GM18873 (cell line): ENCODE measurements around the gene CEP85.
"Not testable (repeated sequence)": the region's sequence is repeated elsewhere in the genome, so short reads cannot be mapped to it uniquely, and the experiment has no call there.

Experiments
- ATAC-seq: cut with Tn5 transposase; IDR thresholded peaks from one replicate; pipeline ENCODE4 v1.9.1; 2021; ENCODE audit warnings: mild to moderate bottlenecking, moderate library complexity, moderate number of reproducible peaks; ENCODE audit not compliant: unreplicated experiment, low FRiP score

The CEP85 gene

DNA sequence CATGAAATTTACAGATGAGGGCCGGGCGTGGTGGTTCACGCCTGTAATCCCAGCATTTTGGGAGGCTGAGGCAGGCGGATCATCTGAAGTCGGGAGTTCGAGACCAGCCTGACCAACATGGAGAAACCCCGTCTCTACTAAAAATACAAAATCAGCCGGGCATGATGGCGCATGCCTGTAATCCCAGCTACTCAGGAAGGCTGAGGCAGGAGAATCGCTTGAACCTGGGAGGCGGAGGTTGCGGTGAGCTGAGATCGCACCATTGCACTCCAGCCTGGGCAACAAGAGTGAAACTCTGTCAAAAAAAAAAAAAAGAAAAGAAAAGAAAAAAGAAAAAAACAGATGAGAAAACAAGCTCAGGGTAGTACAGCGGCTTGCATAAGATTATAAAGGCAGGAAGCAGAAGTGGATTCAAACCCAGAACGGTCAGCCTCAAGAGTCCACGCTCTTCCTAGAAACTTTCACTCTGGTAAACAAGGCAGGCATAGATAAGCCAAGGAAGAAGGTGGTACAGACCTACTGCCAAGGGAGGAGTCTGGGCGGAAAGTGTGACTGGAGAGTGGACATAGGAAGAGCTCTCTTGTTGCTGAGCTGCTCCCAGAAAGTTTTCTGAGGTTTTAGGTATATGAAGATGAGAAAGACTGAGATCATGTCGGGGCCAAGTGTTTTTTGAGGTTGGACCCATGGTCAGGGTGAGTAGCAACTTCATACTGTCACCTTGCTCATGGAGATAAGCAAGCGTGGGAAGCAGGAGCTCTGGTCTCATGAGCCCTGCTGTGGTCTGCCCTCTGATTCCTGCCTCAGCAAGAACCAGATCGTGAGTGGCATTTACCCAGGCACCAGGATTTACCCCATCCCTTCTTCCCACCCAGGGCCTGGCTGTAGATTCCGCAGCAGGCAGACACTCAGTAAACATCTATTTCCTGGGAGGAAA, 74.2 kb downstream of the CEP85 start:
- not testable (repeated sequence) for ATAC-seq

GRCh38 chr1:26314501-26314900, 80.5 kb downstream of the CEP85 start:
- ATAC-seq: no peak

DNA sequence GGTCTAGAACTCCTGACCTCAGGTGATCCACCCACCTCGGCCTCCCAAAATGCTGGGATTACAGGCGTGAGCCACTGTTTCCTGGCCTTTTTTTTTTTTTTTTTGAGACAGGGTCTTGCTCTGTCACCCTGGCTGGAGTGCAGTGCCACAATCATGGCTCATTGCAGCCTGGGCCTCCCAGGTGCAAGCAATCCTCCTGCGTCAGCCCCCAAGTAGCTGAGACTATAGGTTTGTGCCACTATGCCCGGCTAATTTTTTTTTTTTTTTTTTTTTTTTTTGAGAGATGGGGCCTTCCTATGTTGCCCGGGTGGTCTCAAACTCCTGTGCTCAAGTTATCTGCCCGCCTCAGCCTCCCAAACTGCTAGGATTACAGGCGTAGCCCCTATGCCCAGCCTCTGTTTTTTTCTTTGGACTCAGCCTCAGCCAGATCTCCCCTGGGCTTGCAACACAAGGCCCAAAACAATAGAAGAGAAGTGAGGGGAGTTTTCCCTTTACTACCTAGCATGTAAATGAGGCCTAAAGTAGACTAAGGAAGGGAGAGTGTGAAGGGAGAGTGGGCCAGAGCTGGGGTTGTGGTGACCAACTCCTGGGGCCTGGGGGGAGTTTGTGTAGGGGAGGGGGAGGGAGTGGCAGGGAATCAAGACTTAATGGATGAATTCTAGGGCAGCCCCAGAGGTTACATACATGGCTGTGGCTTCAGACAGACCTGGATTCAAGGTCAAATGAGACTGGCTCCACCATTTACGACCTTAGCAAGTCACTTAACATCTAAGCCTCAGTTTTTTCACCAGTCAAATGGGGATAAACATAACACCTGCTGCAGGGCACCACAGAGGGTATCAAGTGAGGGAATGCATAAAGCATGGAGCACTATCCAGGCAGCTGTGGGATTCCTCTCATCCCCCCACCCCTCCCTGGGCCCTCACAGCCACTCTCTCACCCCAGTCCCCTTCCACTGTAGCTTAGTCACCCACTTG, 82.2 kb downstream of the CEP85 start:
- no peak for ATAC-seq

GRCh38 chr1:26317146-26317545, 83.1 kb downstream of the CEP85 start:
- no peak for ATAC-seq

GRCh38 chr1:26317612-26318337, 83.8 kb downstream of the CEP85 start, which contains the start of gene CD52:
Gene CD52, plus strand, starts transcription at chr1:26317958. Its CDS starts 60 bp downstream, at chr1:26318018.
- no peak for ATAC-seq

GRCh38 chr1:26318338-26319064, 84.5 kb downstream of the CEP85 start:
- no peak for ATAC-seq

DNA sequence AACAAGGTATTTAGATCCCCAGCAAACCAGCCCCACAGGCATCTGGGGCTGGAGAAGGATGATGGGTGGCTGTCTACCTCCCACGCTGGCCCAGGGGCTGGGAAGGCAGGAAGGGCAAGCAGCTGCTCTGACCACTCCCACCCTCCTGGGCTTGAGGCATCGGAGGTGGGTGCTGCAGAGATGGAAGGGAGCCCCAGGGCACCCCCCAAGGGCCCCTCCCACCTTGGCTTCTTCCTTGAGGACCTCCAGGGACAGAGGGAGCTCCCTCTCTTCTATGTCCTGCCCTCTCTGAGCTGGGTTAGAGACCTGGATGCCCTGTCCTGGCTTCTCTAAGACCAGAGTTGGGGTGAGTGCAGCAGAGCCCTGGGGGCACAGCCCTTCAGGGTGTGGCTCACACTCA, 86.9 kb downstream of the CEP85 start:
- ATAC-seq: no peak

DNA sequence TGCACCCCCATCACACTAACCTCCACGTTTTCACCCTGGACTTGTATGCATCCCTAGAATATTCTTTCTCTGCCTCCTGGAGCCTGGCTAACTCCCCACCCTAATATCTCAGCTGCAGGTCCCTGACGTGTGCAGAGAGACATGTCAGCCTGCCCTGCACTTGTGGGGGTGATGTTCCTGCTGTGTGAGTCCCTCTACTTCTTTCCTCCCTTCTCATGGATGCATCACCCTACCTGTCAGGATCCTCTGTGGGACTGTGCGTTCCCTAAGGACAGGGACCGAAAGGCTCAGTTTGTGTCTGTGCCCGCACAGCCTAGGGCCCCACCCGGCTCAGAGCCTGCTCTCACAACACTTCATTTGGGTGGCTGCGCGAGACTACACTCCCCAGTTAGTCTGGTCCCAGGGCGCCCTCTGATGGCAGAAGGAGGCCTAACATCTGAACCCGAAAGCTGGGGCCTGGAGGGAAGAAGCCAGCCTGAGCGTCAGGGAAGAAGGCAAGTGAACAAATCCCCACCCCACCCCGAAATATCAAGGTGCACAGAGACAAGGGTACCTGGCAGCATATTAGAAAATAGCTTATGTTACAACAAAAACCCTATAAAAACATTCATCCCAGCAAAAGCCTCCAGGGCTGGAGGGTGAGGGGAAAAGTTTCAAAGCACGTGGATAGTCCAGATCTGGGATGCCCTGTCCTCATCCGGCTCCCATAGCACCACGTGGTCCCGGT, 87.5 kb downstream of the CEP85 start:
- no peak for ATAC-seq

DNA sequence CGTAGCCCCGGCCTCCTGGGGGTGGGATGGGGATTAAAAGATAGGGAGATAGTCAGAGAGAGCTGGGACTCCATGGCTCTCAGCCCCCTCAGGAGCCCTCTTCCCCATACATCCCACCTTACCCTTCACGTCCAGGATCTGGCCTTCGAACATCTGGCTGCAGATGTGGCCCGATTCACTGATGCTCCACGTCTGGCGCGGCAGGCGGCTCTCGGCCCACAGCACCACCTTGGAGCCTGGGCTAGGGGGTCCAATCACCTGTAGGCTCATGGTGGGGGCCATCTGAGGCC, 88.0 kb downstream of the CEP85 start:
- no peak for ATAC-seq

DNA sequence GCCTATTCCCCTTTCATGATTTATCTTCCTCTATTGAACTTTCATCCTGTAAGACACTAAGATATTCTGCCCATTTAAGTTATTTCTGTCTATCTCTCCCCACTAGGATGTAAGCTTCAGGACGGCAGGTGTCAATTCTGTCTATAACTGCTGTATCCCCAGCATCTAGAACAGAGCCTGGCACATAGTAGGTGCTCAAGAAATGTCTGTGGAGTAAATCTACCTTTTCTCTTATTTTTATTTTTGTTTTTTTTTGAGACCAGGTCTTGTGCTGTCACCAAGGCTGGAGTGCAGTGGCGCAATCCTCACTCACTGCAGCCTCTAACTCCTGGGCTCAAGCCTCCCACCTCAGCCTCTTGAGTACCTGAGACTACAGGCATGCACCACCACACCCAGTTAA, 89.4 kb downstream of the CEP85 start:
- ATAC-seq: no peak

- no peak for ATAC-seq
These were observed 90.5 kb downstream of the CEP85 start for GRCh38 chr1:26324550-26324949.

- no peak for ATAC-seq
These were observed 94.0 kb downstream of the CEP85 start for GRCh38 chr1:26327956-26328362.
